OCI-M2 (cell line): ENCODE results near the gene HES1.

Source experiments
- DNase-seq: peaks from one replicate; lab custom pipeline; 2025; ENCODE audit not compliant: unreplicated experiment; lab: John Stamatoyannopoulos, UW

The HES1 gene

DNA sequence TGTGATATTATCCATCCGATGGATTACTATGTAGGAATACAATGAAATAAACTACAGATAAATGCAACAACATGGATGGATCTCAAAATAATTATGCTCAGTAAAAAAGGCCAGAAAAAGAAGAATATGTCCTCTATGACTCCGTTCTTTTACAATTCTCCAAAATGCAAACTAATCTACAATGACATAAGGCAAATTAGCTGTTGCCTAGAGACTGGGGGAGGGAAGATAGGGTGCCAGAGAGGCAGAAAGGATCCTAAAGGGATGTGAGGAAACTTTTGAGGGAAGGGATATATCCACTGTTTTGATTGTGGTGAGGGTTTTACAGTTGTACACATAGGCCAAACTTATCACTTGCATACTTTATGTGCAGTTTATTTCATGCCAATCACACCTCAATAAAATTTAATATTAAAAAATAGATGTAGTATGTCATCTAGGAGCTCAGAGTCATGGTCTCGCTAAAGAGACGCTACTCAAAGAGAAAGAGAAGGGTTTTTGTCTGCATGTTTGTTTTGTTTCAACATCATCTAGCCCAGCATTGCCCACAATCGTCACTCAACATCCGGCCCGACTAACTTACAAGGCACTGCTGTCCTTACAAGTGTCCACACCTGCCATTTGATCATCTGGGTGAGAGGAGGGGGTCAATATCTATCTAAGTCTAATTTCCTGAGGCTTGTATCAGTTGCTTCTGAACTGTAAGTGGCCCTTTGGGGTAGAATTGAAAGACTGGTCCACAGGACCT is 29.5 kb downstream of the HES1 start:
- DNase-seq, result no peak

DNA sequence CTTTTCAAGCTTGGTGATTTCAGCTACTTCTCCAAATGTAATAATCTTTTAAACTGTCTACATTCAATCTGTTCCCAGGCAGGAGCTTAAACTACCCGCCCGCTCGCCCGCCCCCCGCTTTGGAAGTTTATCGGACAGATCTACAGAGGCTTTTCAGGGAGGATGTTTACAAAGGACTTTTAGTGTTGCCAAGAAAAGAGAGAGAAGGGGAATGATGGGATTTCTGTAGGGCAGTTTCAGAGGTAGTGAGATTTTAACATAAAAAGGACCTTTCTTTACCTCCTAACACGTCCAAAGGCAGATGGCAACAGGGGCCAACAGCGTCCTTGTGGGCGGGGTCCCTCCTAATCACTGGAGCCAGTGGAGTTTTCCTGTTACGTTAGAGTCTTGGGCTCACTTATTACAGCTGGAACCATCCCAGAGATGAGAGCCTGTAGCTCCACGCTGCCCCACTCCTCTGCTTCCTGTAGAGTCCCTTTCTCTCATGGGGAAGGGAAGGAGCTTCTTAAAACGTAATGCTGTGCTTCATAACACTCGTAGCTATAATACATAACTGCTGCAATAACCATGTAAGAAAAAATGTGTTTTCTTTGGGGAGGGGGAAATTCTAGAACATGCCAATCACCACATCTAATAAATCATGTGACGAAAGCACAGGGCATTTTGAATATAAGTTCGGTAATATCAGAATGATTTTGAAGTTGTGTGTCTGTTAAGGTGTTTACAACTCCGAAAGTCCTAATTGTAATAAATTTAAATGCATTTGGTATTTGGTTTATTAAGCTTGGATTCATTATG is 30.9 kb downstream of the HES1 start:
- no peak for DNase-seq

DNA sequence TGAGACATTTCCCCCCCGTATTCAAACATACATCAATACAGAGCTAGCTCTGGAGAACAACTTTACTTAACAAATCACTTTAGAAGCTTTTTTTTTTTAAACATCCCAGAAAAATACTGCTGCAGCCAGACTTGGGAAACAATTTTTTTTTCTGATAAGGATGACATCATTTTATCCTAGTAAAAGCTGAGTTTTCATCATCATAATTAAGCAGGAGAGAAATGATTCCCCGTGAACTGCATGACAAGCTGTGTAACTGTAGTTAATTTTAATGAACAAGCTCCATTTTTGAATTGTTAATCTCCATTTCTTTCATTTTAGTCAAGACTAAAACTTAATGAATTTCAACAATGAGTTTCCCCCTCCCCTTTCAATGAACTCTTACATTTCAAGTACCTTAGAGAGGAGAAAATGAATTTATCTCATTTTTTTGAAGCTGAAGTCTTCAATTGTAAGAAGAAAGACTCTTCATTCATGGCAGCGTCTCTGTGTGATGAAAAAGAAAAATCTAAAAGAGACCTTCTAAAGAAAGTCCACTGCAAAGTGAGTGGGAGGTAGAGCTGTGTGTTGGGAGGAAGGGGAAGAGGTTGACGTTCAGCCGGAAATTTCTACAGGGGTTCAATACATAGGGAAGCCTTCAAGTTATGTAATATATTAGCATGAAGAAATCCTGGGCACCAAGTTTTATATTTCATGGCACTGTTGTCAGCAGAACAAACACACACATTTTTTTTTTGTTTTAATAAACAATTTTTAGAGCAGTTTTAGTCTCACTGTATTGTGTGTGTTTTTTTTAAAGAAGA is 31.7 kb downstream of the HES1 start:
- no peak for DNase-seq

DNA sequence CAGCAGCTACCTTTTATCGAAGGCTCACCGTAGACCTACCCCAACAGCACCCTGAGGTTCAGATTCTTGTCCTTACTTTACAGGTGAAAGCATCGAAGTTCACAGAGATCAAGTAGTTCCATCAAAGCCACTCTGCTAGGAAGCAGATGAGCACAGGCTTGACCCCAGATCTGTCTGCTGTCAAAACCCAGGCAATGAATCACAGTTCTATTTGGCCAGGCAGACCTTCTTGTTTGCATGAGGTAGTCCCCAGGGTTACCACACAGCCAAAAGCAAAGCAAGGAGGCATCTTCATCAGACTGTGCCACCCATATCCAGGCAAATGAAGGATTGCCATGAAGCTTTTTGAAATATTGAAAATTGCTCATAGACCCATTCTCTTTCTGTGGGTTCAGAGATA is 33.0 kb downstream of the HES1 start:
- no peak for DNase-seq

DNA sequence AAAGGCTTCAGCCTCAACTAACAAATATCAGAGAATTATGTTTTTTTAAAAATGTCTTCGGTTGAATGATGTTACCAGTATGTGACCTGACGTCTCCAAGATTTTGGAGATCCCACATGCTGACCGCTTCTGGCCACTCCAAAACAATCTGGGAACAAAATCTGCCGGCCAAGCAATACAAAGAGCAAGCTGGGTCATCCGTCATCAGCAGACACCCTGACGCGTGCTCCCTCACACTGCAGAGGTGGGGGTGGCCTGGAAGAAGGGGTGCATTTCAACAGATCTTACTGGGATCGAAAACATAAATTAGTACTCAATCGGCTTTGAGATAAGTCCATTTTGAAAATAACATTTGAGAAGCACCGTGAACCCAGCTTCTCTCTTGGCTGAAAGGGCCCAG is 33.6 kb downstream of the HES1 start:
- no peak for DNase-seq

DNA sequence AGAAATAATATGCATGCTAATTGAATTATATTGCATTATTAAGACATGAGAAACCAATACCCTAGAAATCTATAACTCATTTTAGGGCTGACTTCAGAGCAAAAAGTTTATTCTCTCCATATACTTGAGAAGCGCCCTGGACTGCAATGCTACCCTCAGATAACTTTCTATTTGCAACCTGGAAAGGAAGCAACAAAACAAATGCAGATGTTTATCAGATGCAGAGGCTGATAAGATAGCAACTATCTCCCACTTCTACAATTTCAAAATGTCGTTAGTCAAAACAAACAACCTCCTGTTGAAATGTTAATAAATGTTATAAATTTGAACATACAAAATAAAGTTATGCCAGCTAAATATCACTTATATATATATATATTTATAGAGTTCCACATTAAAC is 34.8 kb downstream of the HES1 start:
- no peak for DNase-seq

DNA sequence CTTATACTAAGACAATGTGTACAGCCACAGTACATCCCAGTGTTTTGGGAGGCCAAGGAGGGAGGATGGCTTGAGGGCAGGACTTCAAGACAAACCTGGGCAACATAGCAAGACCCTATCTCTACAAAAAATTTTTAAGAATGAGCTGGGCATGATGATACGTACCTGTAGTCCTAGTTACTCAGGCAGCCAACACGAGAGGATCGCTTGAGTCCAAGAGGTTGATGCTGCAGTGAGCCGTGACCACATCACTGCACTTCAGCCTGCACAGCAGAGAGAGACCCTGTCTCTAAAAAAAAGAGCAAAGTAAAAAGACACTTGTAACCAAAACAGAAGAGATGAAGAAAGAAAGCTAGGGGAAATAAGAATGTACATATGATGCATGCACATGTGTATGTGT is 38.5 kb downstream of the HES1 start:
- DNase-seq, result no peak

DNA sequence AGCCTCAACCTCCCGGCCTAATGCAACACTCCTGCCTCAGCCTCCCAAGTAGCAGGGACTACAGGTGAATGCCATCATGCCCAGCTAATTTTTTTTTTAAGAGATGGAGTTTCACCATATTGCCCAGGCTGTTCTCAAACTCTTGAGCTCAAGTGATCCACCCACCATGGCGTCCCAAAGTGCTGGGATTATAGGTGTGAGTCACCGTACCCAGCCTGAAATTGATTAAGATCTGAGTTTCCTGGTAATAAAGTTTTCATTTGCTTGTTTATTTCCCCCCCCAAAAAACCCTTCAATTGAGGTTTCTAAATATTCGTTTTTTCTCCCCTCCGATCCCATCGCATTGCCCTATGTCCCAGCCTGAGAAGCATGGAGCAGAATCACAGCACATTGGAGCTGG is 39.0 kb downstream of the HES1 start:
- DNase-seq, result no peak

DNA sequence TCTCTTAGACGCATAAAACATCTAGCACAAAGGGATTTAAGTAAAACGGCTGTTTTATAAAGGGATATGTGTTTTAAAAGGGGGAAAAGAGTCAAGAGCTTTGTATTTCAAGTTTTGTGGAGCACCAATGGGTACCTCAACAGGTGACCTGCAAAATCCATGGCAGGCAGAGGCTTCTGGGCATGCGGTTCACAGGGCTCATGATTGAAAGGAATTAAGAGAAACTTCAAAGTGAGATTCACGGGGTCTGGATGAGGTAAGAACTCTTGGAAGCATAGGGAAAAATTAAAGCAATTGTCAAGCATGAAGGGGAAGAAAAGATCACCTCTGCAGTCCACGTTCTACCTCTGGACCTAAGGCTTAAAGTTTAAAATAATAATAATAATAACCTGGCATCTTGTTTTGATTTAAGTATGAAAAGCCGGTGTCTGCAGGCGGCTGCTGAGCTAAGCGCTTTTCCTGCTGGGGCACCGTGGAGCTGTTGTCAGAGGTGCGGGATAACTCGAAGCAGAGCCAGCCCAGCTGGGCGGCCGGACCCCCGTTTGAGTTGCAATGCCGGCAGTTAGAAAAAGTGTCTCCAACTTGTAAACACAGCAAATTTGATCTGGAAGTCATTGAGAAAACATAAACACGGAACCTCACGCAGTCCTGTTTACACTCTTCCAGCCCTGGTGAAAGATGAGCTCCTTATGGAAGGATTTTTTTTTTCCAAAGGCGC is 40.5 kb downstream of the HES1 start:
- no peak for DNase-seq

DNA sequence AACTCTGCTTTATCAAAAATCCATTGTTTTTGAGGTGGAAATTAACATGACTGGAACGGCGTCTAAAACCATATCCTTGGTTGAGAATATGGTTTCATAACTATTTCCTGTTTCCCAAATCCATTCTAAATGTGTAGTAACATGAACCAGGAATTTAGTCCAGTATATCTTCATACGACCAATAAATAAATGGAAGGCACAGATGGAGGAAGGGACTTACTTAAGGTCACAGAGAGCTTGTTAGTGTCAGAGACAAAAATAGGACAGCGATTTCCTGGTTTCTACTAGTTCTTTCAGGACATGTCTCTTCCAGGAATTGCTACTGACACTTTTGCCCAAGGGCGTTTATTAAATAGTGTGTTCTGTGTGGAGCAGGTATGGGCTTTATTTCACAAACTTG is 41.2 kb downstream of the HES1 start:
- DNase-seq, result no peak

DNA sequence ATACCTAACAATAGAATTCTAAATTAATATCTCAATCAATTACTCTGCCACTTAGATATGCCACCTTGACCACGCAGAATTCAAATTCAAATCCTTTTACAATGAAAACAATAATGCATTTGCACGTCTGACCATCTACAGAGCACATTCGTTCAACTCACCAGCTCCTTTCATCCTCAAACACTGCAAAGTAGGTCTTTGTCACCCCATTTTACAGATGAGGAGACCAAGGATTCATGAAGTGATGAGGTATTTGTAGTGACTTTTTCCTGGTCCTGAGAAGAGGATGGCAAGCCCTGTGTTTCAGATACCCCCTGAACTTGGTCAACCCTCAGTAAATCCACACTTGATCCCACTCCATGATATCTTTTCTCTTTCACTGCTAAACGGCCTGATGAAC is 42.2 kb downstream of the HES1 start:
- no peak for DNase-seq

DNA sequence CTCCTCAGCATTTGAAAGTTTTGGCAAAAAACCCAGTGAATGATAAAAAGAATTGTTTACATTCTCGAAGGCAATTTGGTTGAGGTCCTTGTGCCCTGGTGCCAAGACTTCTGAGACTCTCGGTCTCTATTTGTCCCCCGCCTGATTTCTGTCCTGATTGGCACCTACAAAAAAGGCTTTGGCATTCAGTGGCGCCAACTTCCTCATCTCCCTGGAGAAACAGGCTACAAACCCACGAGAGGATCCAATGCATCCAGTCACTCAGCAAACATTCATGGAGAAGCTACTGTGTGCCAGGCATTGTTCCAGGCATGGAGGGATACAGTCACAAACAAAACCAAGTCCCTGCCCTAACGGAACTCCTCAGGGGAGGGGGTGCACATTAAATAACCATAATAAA is 42.7 kb downstream of the HES1 start:
- no peak for DNase-seq

DNA sequence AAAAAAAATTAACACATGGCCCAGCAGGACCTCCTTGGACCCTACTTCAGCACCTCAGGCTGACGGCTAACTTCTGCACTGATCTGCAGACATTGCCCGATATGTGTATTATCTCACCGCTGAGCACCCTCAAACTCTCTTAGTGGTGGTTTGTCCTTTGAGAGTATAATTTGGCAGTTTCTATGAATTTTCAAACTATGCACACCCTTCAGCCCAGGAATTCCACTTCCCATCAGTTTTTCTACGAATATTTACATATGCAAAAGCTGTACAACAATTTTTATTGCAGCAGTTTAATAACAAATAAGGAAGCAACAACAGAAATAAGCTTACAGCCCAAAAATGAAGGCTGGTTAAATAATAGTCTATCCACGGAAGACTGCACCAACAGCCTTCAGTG is 44.6 kb downstream of the HES1 start:
- DNase-seq, result no peak

DNA sequence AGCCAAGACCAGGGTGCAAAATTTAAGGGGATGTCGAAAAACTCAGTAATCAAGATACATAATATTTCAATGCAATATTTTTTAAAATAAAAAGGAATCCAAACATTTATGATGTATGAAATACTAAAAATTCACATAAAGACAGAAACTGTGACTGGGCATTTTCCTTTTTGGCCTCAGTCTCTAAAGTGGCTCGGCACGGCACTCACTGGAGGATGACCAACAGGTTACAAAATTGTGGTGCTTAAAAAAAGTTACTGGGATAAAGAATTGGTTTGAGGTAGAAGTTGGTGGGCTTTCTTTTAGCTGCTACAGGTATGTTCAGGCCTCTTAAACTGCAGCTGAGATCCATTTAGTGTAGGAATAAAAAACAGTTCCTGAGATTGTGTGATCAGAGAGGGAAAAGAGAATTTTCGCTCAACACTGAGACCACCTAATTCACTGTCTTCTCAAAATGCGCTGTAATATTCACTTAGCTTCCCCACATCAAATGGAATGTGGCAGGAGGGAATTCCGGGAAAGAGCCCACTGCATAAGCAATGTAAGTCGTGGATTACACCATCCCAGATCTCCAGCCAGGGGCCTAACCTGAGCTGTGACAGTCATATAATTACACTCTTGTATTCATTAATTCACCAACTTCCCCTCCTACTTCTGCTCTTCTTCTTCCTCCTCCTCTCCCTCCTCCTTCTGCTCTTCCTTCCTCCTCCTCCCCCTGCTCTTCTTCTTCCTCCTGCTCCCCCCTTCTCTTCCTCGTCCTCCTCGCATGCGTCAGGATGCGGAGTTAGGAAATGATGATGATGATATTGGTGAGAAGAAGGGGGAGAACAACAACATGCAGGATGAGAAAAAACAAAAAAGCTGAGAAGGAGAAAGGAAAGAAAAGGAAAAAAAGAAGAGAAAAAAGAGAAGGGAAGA is 45.9 kb downstream of the HES1 start:
- DNase-seq, result no peak

DNA sequence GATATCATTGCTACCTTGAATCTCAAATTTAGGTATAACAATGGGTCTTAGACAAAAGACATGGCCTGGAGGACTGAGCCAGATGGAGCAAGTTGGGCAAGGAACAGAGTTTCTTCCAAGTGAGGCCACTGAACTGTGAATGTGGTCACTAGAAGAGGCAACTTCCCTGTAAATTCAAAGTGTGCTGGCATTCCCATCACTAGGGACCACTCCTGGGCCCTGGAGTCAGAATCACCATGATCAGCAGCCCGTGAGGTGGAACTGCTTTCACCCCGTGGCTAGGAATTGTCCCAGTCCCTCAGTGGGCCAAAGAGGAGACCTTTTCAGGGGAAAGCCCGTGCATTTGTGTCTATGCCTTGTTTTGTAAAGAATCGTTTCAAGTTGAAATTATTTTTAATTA is 47.3 kb downstream of the HES1 start:
- no peak for DNase-seq

DNA sequence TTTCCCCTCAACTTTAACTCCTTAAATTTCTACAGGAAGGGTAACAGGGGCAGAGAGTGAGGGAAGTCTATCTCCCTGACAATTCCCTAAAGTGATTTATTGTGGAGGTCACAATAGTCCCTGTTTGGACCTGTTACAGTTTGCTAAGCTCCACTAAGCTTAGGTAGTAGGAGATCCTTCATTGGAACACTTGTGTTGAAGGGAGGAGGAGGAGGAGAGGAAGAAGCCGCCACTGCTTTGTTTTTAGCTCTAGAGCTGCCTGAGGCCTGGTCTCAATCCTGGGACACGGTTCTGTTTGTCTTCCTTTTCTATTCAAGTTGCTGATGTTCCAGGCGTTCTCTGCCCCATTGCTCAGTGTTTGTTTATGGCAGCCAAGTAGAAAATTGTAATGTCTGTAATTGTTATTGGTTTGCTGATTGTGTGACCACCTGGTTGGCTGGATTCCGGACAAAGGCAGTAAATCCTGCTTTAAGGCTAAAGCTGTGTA is 48.4 kb downstream of the HES1 start:
- DNase-seq, result no peak

DNA sequence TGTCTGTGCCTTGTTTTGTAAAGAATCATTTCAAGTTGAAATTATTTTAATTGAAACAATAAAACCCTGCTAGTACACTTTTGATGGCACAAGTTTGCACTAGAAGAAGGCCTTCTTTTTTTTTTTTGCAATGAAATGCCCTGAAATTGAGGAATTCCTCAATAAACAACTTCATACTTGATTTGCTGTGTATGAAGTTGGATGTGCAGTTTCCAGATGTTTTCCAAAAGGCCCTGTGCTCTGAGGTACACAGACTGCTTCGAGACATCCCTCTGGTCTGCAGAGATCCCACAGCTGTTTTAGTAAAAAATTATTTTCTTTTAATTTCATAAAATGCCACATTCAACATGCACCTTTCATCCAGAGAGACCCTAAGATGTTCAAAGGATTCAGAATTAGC is 48.9 kb downstream of the HES1 start:
- no peak for DNase-seq

DNA sequence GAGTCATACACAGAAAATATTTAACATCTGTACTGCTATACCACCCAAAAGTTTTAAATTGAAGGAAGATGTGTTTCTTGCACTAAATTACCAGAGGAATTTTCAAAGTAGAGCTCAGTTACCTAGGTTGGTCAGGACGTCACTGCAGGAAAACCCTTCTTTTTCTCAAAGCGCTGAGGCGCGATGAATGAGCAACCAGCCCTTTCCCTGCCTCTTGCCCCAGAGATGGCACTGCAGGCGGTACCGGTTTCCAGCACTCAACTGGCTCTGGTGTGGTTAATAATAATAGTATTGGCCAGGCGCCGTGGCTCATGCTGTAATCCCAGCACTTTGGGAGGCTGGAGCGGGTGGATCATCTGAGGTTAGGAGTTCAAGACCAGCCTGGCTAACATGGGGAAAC is 49.3 kb downstream of the HES1 start:
- DNase-seq, result no peak

DNA sequence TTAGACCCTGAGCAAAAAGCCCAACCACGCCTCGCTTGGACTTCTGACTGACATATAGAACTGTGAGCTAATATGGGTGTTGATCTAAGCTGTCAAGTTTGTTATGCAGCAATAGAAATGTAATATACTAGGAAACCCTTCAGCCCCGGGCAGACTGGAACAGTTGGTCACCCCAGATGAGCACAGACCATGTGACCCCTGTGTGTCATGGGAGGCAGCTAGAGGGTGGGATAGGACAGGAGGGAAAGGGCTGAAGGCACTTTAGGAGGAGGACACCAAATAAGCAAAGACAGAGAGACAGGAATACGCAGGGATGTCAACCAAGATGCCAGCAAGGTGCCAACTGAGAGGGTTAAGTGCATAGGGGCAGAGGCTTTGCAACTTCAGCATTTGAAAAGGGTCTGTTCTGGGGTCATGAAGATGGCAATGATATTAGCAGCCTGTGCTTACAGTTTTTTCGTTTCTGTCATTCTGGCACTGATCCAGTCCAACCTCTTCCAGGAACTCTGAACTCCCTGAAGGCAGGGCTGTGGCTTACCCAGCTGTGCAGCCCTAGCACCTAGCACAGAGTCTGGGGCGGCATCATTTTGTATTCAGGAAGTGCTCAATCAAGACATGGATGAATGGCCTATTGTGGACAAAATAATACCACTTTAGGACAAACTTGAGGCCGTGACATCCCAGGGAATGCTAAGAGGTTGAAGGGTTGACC is 51.4 kb downstream of the HES1 start:
- DNase-seq, result no peak
